ENCODE measurements around the gene AP2A1. TPM values are rescaled to one million over a fixed set of nuclear protein-coding genes. Genes with fewer than 3 reads are reported as not detected.

AP2A1 gene
- total RNA-seq, 1 donor from 2014 or later, result 146 TPM

DNA sequence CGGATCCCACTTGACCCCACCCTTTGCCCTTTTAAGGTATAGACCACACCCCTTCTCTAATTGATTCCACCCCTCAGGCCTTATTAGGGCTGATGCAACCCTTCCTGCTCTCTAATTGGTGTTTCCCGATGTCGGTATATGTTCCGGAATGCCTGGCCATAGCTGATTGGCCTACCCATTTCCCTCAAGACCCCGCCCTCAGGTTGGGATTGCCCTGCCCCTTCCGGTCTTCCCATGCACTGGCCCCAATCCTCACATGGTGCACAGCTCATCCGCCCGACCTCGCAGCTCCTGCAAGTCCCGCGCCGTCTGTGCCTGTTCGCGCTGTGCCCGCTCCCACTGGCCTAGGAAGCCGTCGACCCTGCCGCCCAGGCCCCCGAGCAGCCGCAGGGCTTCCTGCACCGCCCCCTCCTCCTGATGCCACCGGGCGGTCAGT, 21.8 kb upstream of the AP2A1 start:
- Mint-ChIP-seq H3K27me3 (ENCODE audit: low read depth) (no peaks in the 10 kb centered on the region), H3K27ac (ENCODE audit: unreplicated experiment) (no peak overlapping the region), H3K4me1 (ENCODE audit: low read depth) (peaks cover 9% of the 10 kb centered on the region), H3K36me3 (ENCODE audit: low read depth) (no peaks in the 10 kb centered on the region), H3K4me3 (ENCODE audit: unreplicated experiment) (no peak overlapping the region), H3K9me3 (ENCODE audit: low read depth) (no peaks in the 10 kb centered on the region)
- no peak for DNase-seq (ENCODE audit: low spot score)
- no peak for TF ChIP-seq CTCF (IDR thresholded peaks at IDR 0.05)

- H3K27me3 Mint-ChIP-seq (ENCODE audit: low read depth), result no peaks in the 10 kb centered on the region
- H3K9me3 Mint-ChIP-seq (ENCODE audit: low read depth), result no peaks in the 10 kb centered on the region
- DNase-seq (ENCODE audit: low spot score), result no peak
- H3K4me3 Mint-ChIP-seq (ENCODE audit: unreplicated experiment), result no peak overlapping the region
- TF ChIP-seq CTCF (IDR thresholded peaks at IDR 0.05), result no peak
- no peaks in the 10 kb centered on the region for H3K36me3 Mint-ChIP-seq (ENCODE audit: low read depth)
- no peak overlapping the region for H3K27ac Mint-ChIP-seq (ENCODE audit: unreplicated experiment)
- H3K4me1 Mint-ChIP-seq (ENCODE audit: low read depth), result peaks cover 13% of the 10 kb centered on the region
These were observed 20.4 kb upstream of the AP2A1 start for GRCh38 chr19:49746206-49746958.

GRCh38 chr19:49749055-49749716, 17.6 kb upstream of the AP2A1 start:
- H3K27me3 Mint-ChIP-seq (ENCODE audit: low read depth), result no peaks in the 10 kb centered on the region
- no peaks in the 10 kb centered on the region for H3K9me3 Mint-ChIP-seq (ENCODE audit: low read depth)
- H3K4me3 Mint-ChIP-seq (ENCODE audit: unreplicated experiment), result no peak overlapping the region
- DNase-seq (ENCODE audit: low spot score), result no peak
- H3K36me3 Mint-ChIP-seq (ENCODE audit: low read depth), result no peaks in the 10 kb centered on the region
- TF ChIP-seq CTCF (IDR thresholded peaks at IDR 0.05), result no peak
- H3K4me1 Mint-ChIP-seq (ENCODE audit: low read depth), result peaks cover 14% of the 10 kb centered on the region
- H3K27ac Mint-ChIP-seq (ENCODE audit: unreplicated experiment), result no peak overlapping the region

DNA sequence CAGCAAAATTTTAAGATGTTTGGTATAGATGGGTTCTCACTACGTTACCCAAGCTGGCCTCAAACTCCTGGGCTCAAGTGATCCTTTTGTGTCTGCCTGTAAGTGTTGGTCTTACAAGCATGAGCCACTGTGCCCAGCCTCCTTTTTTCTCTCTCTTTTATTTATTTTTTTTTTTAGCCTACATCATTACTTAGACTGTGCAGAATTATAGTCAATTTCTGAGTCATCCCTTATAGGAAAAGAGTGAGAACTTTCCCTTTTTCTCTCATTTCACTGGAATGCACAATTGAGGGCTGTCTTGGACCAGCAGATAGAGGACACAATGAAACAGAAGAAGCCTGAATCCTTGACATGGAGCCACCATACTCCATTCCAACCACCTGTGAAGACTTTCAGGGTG, 17.0 kb upstream of the AP2A1 start:
- Mint-ChIP-seq H3K4me1 (ENCODE audit: low read depth) (peaks cover 14% of the 10 kb centered on the region), H3K36me3 (ENCODE audit: low read depth) (no peaks in the 10 kb centered on the region), H3K27me3 (ENCODE audit: low read depth) (no peaks in the 10 kb centered on the region), H3K27ac (ENCODE audit: unreplicated experiment) (peak overlapping the region; percentile 74), H3K4me3 (ENCODE audit: unreplicated experiment) (no peak overlapping the region), H3K9me3 (ENCODE audit: low read depth) (no peaks in the 10 kb centered on the region)
- DNase-seq (ENCODE audit: low spot score), result no peak
- no peak for TF ChIP-seq CTCF (IDR thresholded peaks at IDR 0.05)

DNA sequence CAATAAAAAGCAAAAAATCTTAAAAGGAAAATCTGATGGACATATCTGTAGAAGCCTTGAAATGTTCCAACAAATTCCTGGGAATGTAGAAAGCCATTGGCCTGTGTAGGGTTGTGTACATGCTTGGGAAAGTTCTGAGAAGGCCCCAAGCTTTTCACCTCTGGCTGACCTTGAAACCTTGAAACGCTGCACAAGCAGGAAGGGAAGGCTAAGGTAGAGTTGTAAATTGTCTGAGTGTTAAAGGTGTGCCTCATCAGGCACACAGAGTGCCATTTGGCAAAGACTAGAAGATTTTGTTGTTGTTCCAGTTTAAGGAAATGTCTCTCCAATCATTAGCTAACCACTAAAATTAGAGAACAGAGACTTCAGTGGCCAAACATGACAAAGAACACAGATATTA, 14.1 kb upstream of the AP2A1 start:
- Mint-ChIP-seq H3K27me3 (ENCODE audit: low read depth) (no peaks in the 10 kb centered on the region), H3K27ac (ENCODE audit: unreplicated experiment) (no peak overlapping the region), H3K36me3 (ENCODE audit: low read depth) (peaks cover 2% of the 10 kb centered on the region)

More for the DNA sequence above, 14.1 kb upstream of the AP2A1 start:
- no peak overlapping the region for H3K4me3 Mint-ChIP-seq (ENCODE audit: unreplicated experiment)
- TF ChIP-seq CTCF (IDR thresholded peaks at IDR 0.05), result no peak
- peaks cover 9% of the 10 kb centered on the region for H3K9me3 Mint-ChIP-seq (ENCODE audit: low read depth)
- H3K4me1 Mint-ChIP-seq (ENCODE audit: low read depth), result peaks cover 30% of the 10 kb centered on the region
- no peak for DNase-seq (ENCODE audit: low spot score)

Data from chondrocyte (in vitro differentiated cells).